ENCODE results near the gene CFAP73.

GRCh38 chr12:113184900-113185179 lies 35.3 kb downstream of the CFAP73 start:
- TF ChIP-seq CTCF (IDR thresholded peaks at IDR 0.05) (no peak), YY1 (IDR thresholded peaks at IDR 0.05; ENCODE audit: low read depth) (no peak)

Measured in SK-N-SH (cell line).